IPS-15b (cell line): ENCODE measurements around the gene LRRN3.

Source experiments
- H3K27me3 ChIP-seq: one replicate; pipeline ENCODE4 v1.6.1; 2013; ENCODE audit warnings: low read length; ENCODE audit not compliant: control insufficient read depth, insufficient read depth
- H3K36me3 ChIP-seq: one replicate; pipeline ENCODE4 v1.6.1; 2013; ENCODE audit warnings: low read length; ENCODE audit not compliant: control insufficient read depth, insufficient read depth
- H3K4me1 ChIP-seq: one replicate; pipeline ENCODE4 v1.6.1; 2013; ENCODE audit warnings: mild to moderate bottlenecking, low read length; ENCODE audit not compliant: control insufficient read depth, insufficient read depth
- H3K4me3 ChIP-seq: one replicate; pipeline ENCODE4 v1.5.1; 2013; ENCODE audit warnings: low read depth, low read length
- H3K9ac ChIP-seq: one replicate; pipeline ENCODE4 v1.6.1; 2013; ENCODE audit warnings: low read depth, mild to moderate bottlenecking, low read length
- H3K9me3 ChIP-seq: one replicate; pipeline ENCODE4 v1.6.1; 2013; ENCODE audit warnings: mild to moderate bottlenecking, low read length; ENCODE audit not compliant: control insufficient read depth, insufficient read depth

The LRRN3 gene

DNA sequence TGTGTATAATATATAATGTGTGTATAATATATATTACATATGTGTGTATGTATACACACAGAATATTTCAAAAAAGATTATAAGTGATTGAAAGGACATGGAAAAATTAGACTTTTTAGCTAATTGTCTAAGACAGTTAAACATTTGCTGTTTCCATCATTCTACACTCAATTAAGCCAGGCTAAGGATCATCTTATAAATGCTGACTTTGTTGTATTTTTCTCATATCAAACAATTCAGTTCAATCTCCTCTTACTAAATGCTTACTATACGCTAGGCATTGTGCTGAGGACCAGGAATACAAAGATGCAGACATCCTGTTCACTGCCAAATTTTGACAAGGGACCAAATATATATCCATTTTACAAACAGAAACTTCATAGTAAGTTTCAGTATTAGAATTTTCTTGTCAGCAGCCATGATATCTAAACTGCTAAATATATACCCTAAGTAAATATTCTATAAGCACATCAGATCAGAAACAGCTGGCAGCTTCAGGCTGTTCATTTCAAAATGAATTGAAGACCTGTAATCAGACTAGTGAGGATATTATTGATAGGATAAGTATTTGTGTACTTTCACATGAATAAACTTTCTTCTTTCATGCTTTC, 10.3 kb upstream of the LRRN3 start:
- no peaks in the 10 kb centered on the region for H3K27me3 ChIP-seq
- no peaks in the 10 kb centered on the region for H3K9me3 ChIP-seq
- H3K36me3 ChIP-seq, result no peaks in the 10 kb centered on the region
- H3K9ac ChIP-seq, result no peak overlapping the region
- no peak overlapping the region for H3K4me3 ChIP-seq
- H3K4me1 ChIP-seq, result peaks cover 20% of the 10 kb centered on the region

DNA sequence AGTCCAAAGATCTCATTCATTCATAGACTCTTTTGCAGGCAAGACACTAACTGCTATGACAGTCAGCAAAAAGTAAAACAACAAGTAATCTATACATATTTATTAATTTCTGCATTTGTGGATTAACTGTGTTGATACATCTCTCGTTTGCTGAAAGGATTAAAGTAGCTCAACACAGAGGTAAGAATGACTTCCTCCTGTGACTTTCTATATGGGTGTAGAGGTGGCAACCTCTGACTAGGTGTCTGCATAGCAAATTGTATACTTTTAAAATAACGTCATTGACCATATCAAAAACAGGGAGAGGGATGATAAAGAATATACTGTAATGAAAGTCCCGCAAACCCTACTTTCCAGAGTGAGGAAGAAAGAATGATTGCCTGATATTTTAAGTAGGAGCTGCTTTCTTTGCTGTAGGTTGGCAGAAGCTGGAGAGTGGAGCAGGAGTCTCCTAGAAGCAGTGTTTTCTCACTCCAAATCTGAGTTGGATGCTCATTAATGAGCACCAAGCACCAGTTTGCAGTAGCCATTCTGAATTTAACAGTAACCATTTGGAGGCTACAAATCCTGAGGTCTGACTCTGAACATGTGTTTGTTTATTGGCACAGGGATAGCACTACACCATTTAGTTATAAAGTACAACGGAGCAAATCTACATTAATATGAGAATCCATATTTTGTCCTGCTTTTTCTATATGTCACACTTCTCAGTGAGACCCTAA, 9.2 kb upstream of the LRRN3 start:
- Histone ChIP-seq H3K4me3 (no peak overlapping the region), H3K27me3 (no peaks in the 10 kb centered on the region), H3K4me1 (peaks cover 15% of the 10 kb centered on the region), H3K36me3 (no peaks in the 10 kb centered on the region), H3K9ac (no peak overlapping the region), H3K9me3 (no peaks in the 10 kb centered on the region)

DNA sequence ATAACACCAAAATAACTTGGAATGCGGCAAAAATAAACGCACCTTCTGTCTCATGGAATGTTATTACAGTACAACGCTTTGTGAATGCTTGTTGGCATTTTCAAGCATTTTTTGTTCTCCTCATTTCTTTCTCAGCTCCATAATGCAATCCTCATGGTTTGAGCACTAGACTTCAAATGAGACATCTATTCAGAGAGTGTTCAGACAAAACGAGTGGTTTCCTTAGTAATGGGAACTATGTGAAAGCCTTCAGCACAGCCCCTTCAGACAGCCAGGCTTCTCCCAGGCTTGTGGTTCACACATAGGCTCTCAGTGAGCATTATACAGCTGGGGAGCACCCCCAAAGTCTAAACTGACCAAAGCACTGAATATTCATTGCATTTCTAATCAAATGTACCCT, 8.6 kb upstream of the LRRN3 start:
- Histone ChIP-seq H3K4me3 (no peak overlapping the region), H3K4me1 (peaks cover 11% of the 10 kb centered on the region), H3K36me3 (no peaks in the 10 kb centered on the region), H3K9ac (no peak overlapping the region), H3K27me3 (no peaks in the 10 kb centered on the region), H3K9me3 (no peaks in the 10 kb centered on the region)

DNA sequence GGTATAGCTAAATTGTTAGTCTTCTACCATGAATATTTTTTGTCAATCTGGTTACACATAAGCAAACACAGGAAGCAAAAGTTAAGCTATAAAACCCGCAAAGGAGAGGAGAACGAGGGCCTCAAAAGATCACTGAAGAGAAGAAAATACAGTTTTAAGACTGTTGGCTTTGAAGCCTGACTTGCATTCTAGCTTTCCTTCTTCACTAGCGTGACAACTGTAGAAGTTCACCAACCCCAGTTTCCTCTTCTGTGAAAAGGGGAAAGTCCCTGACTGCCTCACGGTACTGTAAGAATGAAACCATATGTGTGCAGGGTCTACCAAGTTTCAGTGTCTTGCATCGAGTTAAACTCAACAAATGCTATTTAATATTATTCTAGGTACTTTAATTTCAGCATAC, 7.5 kb upstream of the LRRN3 start:
- H3K4me1 ChIP-seq, result peaks cover 11% of the 10 kb centered on the region
- no peaks in the 10 kb centered on the region for H3K9me3 ChIP-seq
- no peaks in the 10 kb centered on the region for H3K36me3 ChIP-seq
- no peak overlapping the region for H3K4me3 ChIP-seq
- no peaks in the 10 kb centered on the region for H3K27me3 ChIP-seq
- H3K9ac ChIP-seq, result no peak overlapping the region

DNA sequence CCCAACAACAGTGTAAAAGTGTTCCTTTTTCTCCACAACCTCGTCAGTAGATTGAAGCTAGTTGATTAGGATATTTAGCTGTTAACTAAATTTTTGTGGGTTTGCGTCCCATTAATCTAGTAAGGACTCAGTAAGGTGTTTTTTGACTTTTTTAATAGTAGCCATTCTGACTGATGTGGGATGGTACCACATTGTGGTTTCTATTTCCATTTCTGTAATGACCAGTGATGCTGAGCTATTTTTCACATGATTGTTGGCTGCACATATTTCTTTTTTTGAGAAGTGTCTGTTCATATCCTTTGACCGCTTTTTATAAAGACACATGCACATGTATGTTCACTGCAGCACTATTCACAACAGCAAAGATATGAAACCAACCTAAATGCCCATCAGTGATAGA, 5.6 kb upstream of the LRRN3 start:
- Histone ChIP-seq H3K9ac (no peak overlapping the region), H3K36me3 (no peaks in the 10 kb centered on the region), H3K27me3 (no peaks in the 10 kb centered on the region), H3K4me1 (peaks cover 11% of the 10 kb centered on the region), H3K4me3 (no peak overlapping the region), H3K9me3 (no peaks in the 10 kb centered on the region)

DNA sequence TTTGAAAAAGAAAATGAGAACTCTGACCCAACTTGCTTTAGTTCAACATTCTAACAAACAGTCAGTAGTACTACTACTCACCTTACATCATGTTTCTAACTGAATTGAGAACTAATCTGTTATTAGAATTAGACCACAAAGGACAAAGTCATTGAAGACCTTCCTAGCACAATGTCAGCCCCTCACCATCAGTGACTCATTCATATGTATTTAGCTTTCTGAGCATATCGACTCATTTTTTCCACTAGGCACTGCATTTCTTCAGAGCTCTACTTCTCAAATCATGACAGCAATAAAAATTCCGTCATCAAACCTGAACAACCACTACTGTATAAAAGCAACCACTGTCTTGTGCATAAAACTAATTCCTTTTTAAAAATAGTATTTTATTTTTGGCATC, 4.4 kb upstream of the LRRN3 start:
- no peaks in the 10 kb centered on the region for H3K36me3 ChIP-seq
- H3K9me3 ChIP-seq, result no peaks in the 10 kb centered on the region
- H3K4me1 ChIP-seq, result peaks cover 22% of the 10 kb centered on the region
- no peak overlapping the region for H3K9ac ChIP-seq
- no peak overlapping the region for H3K4me3 ChIP-seq
- H3K27me3 ChIP-seq, result no peaks in the 10 kb centered on the region

DNA sequence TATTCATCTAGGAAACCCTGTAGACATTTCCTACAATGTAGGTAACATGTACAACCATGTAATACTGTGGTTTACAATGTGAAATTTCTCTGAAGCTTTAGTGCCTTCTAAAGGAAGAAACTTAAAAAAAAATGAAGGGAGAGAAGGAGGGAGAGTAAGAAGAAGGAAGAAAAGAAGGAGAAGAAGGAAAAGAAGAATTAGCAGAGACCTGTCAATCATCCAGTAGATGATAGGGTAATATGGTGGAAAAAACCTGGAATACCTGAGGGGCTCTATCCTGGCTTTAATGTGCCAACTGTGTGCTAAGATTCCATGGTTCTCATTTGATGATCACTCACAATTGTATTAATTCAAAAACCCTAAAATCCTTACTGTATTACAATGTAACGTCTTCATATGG, 2.6 kb upstream of the LRRN3 start:
- Histone ChIP-seq H3K4me1 (peaks cover 18% of the 10 kb centered on the region), H3K9ac (no peak overlapping the region), H3K36me3 (no peaks in the 10 kb centered on the region), H3K4me3 (no peak overlapping the region), H3K27me3 (no peaks in the 10 kb centered on the region), H3K9me3 (no peaks in the 10 kb centered on the region)

DNA sequence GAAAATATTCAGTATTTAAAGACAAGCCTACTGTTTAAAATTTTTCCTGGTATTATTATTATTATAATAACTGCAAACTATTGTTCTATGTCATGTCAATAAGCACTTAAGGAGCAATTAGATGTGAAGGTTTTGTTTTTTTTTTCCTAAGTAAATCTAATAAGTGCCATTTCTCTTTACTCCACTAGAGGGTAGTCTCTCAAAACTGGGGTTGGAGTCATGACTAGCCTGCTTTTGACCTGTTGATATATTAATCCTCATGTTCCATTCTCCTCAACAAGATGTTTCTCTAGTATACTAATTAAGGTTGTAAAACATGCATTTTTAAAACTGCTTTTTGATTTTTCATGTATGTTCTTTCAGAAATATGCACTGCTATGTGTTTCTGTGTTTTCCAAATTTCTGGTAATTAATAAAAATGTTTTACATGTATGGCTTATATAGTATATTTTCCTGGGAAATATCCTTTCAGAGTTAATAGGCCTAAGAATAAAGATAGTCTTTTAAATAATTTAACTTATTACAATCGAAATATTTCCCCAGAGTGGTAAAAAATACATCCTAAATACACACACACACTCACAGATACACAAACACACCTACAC, 1.0 kb upstream of the LRRN3 start:
- Histone ChIP-seq H3K27me3 (no peaks in the 10 kb centered on the region), H3K9ac (no peak overlapping the region), H3K4me3 (no peak overlapping the region), H3K9me3 (no peaks in the 10 kb centered on the region), H3K4me1 (peaks cover 21% of the 10 kb centered on the region), H3K36me3 (no peaks in the 10 kb centered on the region)

DNA sequence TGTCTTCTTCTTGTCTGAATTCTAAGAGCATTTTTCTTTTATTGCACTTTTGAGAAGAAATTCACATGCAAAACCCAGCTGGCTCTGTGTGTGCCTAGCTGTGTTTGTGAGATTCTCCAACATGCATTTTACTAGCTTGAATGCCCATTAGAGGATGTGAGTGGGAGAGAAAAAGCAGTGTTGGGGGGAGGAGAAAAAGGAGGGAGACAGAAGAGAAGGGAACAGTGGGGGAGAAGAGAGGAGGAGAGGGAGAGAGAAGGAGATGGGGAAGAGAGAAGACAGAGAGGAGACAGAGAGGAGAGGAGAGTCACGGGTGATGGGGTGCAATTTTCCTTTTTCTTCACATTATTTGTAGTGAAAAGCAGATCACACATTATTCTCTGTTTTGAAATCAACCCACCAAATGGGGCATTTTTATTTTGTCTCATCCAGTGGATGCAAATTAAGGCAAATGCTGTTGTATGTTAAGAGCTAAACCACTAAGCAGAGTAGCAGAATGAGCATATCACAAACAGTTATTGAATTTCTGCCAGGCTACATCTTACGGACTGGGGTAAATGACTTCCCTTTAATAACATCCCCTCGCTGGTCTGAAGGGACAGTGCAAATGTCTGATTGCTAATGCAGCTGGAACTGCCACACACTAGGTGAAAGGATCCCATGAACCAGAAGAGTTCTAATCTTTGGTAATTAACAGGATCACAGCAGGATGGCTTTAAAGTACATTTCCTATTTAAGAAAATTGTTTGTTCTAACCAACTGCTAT, 849 bp downstream of the LRRN3 start:
- H3K27me3 ChIP-seq, result no peaks in the 10 kb centered on the region
- H3K9ac ChIP-seq, result no peak overlapping the region
- H3K4me3 ChIP-seq, result no peak overlapping the region

DNA sequence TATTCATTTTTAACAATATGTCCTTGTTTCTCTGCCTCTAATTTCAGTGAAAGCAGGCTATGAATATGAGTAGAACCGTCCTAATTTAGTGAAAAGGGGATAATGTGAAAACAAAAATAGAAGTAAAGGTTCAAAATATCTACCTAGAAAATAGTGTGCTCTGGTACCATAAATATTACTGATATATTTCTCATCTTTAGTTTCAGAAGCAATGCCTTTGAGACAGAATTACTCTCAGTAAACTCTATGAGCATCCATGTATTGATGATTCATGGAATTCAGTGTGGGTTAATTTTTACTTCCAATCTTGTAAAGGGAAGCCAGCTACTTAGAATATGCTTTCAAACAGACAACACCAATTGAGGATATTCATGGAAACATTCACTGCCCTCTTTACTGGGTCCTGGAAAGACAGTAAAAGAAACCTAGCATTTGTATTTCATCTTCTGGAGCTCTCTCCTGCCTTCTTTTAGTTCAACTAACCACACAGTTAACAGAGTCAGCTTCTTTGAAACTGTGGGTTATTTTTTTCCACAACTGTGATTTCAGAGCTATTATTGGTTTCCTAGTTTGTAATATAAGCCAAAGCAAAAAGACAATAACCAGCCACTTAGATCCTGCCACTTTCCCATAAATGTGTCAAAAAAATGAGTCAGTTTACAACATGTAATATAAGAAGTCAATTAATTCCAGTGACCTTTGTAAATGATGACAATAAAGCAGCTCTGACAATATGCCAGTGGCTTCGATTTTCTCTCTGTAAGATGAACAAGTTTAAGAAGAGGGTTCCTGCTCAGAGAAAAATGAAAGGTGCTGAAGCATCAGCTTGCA, 1.7 kb downstream of the LRRN3 start:
- no peak overlapping the region for H3K9ac ChIP-seq
- no peaks in the 10 kb centered on the region for H3K36me3 ChIP-seq
- H3K27me3 ChIP-seq, result no peaks in the 10 kb centered on the region
- no peak overlapping the region for H3K4me3 ChIP-seq
- H3K9me3 ChIP-seq, result no peaks in the 10 kb centered on the region
- peaks cover 38% of the 10 kb centered on the region for H3K4me1 ChIP-seq

More for the DNA sequence above, 849 bp downstream of the LRRN3 start:
- H3K36me3 ChIP-seq, result no peaks in the 10 kb centered on the region
- peaks cover 35% of the 10 kb centered on the region for H3K4me1 ChIP-seq
- H3K9me3 ChIP-seq, result no peaks in the 10 kb centered on the region

DNA sequence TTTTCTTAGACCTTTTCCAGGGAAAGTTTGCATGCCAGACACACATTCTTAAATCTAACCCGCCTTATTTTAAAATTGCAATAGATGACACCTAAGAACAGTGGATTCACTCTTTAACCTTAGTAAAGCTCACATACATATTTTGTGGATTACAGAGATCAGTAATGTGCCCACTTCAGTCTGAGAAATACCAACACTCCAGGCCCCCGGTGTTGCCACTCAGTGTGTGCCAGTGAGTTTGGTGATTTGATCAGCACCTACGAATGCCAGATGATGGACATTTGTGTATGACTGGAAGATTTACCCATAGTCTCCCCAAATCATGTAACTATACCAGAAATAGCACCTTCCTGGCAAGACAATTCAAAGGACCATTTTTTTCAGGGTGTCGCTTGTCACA, 2.6 kb downstream of the LRRN3 start:
- H3K36me3 ChIP-seq, result no peaks in the 10 kb centered on the region
- H3K9me3 ChIP-seq, result no peaks in the 10 kb centered on the region
- no peak overlapping the region for H3K4me3 ChIP-seq
- H3K27me3 ChIP-seq, result no peaks in the 10 kb centered on the region
- no peak overlapping the region for H3K9ac ChIP-seq
- H3K4me1 ChIP-seq, result peaks cover 46% of the 10 kb centered on the region
